Skin epidermis (tissue), 12 donors: Measurements from ENCODE around the gene NAA25.
"Not testable (repeated sequence)": the region's sequence is repeated elsewhere in the genome, so short reads cannot be mapped to it uniquely, and the experiment has no call there.

Source experiments
- H3K27ac ChIP-seq, 21 experiments: fragments of 200-600 bp; sonication (generic) in 11 of 21; one replicate each; pipeline ENCODE4 v1.5.0; 2020; ENCODE audit warnings: mild to moderate bottlenecking in 3 of 21, inconsistent platforms in 2 of 21, moderate library complexity in 2 of 21
- H3K4me3 ChIP-seq, 7 experiments: fragments of 200-600 bp; sonication (generic) in 2 of 7; one replicate each; pipeline ENCODE4 v1.5.0; 2020; ENCODE audit warnings: inconsistent platforms in 2 of 7, mild to moderate bottlenecking in 2 of 7, moderate library complexity in 1 of 7

The NAA25 gene

GRCh38 chr12:112015938-112016337, 92.6 kb downstream of the NAA25 start:
- no peak overlapping the region for H3K4me3 ChIP-seq

DNA sequence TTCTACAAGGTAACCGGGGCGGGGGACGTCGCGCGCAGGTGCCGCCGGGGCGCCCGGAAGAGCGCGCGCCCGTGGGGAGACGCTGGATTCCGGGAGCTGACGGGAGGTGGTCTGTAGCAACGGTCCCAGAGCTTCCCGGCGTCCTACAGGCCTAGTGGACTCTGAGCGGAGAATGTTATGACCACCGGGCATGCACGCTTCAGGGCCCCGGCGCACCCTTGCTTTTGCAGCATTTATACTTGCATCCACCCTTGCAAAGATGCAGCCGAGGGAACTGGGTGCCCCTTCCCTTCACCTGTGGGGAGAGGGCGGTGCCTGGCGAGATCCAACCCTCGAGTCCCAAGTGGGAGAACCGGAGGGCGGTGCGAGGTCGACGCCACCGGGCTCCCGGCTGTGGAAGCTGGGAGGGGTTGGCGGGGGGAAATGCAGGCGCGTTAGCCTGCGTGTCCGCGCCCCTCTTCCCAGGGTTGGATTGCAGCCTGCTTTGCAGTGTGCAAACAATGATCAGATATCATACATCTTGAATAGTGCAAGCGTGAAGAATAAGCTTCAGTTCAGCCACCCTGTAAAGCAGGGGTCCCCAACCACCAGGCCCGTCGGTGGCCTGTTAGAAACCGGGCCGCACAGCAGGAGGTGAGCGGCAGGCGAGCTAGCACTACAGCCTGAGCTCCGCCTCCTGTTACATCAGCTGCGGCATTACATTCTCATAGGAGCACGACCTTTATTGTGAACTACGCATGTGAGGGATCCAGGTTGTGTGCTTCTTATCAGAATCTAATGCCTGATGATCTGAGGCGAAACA, 94.8 kb downstream of the NAA25 start:
- Histone ChIP-seq H3K4me3 (peak overlapping the region; percentile 73 to 99 (median 95)), H3K27ac (peak overlapping the region; percentile 24 to 98 (median 91))

More at GRCh38 chr12:112015938-112016337, 92.6 kb downstream of the NAA25 start:
- no peak overlapping the region for H3K27ac ChIP-seq

DNA sequence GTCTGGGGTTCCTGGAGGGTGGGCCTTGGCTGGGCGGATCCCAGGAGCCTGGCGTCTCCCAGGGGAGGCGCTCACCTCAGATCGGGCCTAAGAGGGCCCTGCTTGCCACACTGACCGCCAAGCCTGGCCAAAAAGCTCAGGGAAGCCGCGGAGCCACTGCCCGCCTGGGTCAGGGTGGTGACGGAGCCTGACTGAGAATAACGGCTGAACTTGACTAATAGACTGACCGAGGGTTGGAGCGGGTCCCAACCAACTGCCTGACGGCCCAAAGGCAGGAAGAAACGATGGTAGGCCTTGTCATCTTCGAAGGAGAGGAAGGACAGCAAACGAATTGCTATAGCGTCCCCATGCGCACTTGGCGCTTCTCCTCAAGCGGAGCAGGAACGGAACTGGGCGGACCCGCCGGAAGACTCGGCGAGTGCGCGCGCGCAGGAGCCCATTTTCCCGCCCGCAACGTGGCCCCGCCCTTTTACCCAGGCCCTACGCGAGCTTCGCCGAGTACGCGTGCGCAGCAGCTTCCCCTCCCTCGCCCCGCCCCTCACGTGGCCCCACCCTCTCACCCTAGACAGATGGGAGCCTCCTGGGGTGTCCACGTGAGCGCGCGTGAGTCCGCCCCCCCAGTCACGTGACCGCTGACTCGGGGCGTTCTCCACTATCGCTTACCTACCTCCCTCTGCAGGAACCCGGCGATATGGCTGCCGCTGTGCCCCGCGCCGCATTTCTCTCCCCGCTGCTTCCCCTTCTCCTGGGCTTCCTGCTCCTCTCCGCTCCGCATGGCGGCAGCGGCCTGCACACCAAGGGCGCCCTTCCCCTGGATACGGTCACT, 95.6 kb downstream of the NAA25 start, which contains the start of the genes ERP29 and TMEM116:
Gene ERP29, plus strand, starts transcription at position 652 of the 826 bp plus-strand sequence. Its CDS starts 40 bp downstream, at position 692.
Gene TMEM116, minus strand, starts transcription at position 391 of the 826 bp plus-strand sequence. CDS start 7,895 bp downstream, outside the sequence.
- H3K27ac ChIP-seq, result peak within 1 kb of the TSS; percentile 50 to 98 (median 94)
- H3K4me3 ChIP-seq, result peak within 1 kb of the TSS; percentile 73 to 99 (median 95)

GRCh38 chr12:112011685-112012084, 96.9 kb downstream of the NAA25 start:
- peak overlapping the region in 6 of 7 experiments; percentile 44 to 99 (median 92) for H3K4me3 ChIP-seq
- peak overlapping the region in 18 of 21 experiments; percentile 57 to 98 (median 94) for H3K27ac ChIP-seq

GRCh38 chr12:112010415-112011344, 97.9 kb downstream of the NAA25 start:
- Histone ChIP-seq H3K4me3 (no peak overlapping the region), H3K27ac (peak overlapping the region in 3 of 21 experiments; percentile 2 to 98 (median 97))

DNA sequence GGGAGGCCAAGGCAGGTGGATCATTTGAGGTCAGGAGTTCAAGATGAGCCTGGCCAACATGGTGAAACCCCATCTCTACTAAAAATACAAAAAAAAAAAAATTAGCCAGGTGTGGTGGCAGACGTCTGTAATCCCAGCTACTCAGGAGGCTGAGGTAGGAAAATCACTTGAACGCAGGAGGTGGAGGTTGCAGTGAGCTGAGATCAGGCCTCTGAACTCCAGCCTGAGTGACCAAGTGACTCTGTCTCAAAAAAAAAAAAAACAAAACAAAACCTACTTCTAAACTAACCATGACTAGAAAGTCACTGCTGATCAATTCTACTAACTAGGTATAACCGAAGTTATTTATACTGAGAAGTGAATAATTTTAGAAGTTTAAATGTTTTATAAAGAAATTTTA, 99.0 kb downstream of the NAA25 start:
- H3K4me3 ChIP-seq, H3K27ac ChIP-seq: not testable (repeated sequence)

- H3K27ac ChIP-seq, result no peak overlapping the region
Measured at GRCh38 chr12:112008918-112009317, 99.7 kb downstream of the NAA25 start.

GRCh38 chr12:112007945-112008344, 100.6 kb downstream of the NAA25 start:
- no peak overlapping the region for H3K4me3 ChIP-seq
- no peak overlapping the region for H3K27ac ChIP-seq

More at GRCh38 chr12:112008918-112009317, 99.7 kb downstream of the NAA25 start:
- no peak overlapping the region for H3K4me3 ChIP-seq

GRCh38 chr12:112005419-112006395, 102.9 kb downstream of the NAA25 start:
- H3K4me3 ChIP-seq, result peak overlapping the region in 1 of 7 experiments; percentile 5
- peak overlapping the region in 5 of 21 experiments; percentile 3 to 50 (median 8) for H3K27ac ChIP-seq

DNA sequence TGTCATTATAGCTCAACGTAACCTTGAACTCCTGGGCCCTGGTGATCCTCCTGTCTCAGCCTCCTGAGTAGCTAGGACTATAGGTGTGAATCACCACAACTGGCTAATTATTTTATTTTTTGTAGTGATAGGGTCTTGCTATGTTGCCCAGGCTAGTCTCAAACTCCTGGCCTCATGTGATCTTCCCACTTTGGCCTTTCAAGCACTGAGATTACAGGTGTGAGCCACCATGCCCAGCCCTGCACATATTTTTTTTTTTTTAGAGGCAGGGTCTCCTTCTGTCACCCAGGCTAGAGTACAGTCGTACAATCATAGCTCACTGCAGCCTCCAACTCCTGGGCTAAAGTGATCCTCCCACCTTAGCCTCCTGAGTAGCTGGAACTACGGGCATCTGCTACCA, 104.5 kb downstream of the NAA25 start:
- no peak overlapping the region for H3K27ac ChIP-seq
- H3K4me3 ChIP-seq, result no peak overlapping the region

DNA sequence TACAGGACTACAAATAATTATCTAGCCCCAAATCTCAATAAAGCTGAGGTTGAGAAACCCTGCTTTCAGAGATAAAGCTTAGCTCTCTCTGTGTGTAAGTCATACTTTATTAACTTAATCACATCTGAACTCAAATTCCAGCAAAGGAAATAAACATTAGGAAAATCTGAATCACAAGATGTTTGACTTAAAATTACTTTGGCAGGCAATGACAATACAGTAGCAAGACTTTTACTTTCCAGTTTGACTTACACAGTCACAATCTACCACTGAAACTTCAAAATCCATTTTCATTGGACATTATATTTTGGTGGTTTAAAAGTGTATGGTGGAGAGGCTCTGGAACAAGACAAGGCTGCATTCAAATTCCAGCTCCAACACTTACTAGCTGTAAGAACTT, 107.0 kb downstream of the NAA25 start:
- Histone ChIP-seq H3K27ac (peak overlapping the region in 6 of 21 experiments; percentile 17 to 88 (median 59)), H3K4me3 (peak overlapping the region in 1 of 7 experiments; percentile 6)

- peak overlapping the region in 4 of 21 experiments; percentile 23 to 88 (median 52) for H3K27ac ChIP-seq
- H3K4me3 ChIP-seq, result no peak overlapping the region
Measured at GRCh38 chr12:112000820-112001219, 107.8 kb downstream of the NAA25 start.

DNA sequence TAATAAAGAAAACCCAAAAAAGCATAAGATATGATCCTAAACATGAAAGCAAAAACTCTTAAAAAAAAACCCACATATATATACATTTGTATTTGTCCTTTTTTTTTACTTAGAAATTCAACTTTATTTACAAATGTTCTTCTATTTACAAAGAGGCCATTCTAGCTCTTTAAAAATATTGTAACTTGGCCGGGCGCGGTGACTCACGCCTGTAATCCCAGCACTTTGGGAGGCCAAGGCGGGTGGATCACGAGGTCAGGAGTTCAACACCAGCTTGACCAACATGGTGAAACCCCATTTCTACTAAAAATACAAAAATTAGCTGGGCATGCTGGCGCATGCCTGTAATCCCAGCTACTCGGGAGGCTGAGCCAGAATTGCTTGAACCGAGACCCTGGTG, 109.5 kb downstream of the NAA25 start:
- H3K4me3 ChIP-seq, result not testable (repeated sequence)
- peak overlapping the region in 1 of 21 experiments; percentile 88 for H3K27ac ChIP-seq

DNA sequence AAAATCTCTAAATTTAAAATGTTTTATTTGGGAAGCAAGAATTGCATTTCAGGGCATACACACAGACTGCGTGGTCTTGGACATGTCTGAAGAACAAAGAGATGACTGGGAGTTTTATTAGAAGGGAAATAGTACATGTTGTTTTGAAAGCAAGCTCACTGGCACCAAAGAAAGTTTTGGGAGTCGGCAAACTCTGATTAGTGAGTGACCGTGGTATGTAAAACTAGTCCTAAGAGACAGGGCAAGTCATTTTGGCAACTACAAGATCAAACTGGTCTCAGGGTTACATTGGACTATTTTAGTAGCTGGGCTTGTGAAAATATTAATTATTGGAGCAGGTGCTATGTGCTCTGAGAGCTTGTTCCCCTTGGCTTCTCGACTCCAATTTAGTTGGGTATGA, 110.6 kb downstream of the NAA25 start:
- Histone ChIP-seq H3K4me3 (no peak overlapping the region), H3K27ac (peak overlapping the region in 1 of 21 experiments; percentile 45)

DNA sequence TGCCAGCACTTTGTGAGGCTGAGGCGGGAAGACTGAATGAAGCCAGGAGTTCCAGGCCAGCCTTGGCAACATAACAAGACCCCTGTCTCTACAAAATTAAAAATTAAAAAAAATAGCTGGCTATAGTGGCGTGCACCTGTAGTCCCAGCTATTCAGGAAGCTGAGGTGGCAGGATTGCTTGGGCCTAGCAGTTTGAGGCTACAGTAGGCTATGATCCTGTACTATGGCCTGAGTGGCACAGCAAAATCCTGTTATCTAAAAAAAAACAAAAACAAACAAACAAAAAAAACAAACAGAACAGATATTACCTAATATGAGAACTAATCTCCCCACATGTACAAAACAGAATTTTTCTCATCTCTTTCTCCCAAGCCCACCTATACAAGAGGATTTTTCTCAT, 111.3 kb downstream of the NAA25 start:
- Histone ChIP-seq H3K4me3 (no peak overlapping the region), H3K27ac (peak overlapping the region in 1 of 21 experiments; percentile 45)

DNA sequence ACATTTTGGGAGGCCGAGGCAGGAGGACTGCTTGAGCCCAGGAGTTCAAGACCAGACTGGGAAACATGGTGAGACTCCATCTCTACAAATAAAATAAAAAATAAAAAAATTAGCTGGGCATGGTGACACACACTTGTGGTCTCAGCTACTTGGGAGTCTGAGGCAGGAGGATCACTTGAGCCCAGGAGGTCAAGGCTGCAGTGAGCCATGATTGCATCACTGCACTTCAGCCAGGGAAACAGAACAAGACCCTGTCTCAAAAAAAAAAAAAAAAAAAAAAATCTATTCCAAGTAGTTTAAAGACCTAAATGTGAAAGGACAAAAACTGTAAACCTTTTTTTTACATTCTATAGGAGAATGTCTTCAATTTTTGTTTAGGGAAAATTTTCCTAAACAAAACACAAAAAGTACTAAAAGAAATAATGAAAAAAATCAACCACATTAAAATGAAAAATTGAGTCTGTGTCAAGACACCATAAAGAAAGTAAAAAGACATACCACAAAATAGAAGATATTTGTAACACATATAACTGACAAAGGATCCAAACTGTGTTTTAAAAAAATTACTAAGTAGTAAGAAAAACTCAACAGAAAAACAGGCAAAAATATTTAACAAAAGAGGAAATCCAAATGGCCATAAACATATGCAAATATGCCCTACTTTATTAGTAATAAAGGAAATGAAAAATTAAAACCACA, 112.7 kb downstream of the NAA25 start:
- no peak overlapping the region for H3K4me3 ChIP-seq

More for the DNA sequence above, 112.7 kb downstream of the NAA25 start:
- peak overlapping the region in 3 of 21 experiments; percentile 18 to 88 (median 24) for H3K27ac ChIP-seq
